NCI-H345 (cell line): ENCODE measurements around the gene LAMTOR2.

Experiments used
- DNase-seq: peaks from one replicate; lab custom pipeline; 2025; lab: John Stamatoyannopoulos, UW

The LAMTOR2 gene

DNA sequence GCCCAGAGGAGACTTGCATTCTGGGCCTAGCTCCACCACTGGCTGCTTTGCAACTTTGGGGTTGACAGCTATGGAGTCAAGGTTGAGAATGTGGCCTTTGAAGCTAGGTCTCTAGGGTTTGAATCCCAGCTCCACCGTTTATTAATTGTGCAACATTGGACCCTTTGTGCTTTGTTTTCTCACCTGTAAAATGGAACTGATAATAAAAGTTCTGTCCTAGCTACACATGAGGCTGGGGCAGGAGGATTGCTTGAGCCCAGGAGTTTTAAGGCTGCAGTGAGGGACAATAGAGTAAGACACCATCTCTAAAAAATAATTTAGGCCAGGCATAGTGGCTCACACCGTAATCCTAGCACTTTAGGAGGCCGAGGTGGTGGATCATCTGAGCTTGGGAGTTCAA lies 44.7 kb downstream of the LAMTOR2 start:
- DNase-seq: no peak

DNA sequence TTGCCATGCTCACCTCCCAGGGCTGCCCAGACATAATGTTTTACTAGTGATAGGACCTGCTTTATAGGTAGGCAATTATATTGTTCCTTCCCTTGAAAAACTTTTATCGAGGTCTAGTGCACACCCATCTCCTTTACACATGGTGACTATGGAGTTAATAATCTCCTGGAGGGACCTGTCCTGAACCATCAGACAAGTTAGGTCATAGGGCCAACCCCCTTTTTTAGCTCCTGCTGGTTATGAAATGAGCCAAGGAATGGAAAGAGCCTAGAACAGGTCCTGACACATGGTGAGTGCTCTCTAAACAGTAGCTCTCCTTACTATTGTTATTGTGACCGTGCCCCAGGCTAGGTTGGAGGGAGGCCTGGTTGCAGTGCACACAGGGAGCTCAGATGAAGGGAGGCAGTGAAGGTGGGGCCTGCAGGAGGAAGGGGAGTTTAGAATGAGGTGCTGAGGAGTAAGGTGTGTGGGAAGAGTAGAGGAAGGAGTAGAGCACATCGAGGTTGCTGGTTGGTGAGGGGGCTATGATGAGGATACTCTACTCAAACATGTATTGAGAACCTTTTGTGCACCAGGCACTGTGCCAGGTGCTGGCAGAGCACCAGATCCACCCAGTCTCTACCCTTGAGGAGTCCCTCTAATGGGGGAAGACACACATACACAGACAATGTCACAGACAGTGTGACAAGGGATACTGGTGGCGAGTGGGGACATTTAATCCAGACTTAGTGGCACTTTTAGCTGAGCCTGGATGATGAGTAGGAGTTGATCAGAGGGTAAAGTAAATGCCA lies 45.8 kb downstream of the LAMTOR2 start:
- DNase-seq: peak; percentile 78

DNA sequence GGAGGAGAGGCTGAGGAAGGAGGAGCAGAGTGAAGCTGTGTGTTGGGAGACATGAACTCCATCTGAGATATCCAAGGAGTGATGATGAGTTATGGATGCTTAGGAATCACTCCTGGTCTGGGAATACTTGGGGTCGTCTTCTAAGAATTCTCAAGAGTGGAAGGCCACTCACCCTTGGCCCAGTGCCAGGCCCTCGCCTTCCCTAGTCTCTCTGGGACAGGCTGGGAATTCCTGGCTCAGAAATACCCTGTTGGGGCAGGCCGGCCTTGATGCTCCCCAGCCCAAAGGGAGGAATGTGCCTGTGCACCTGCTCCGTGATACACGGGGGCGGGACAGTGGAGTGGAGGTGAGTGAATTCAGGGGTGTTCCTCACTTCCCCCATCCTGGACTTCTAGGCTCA lies 47.3 kb downstream of the LAMTOR2 start:
- DNase-seq: no peak

DNA sequence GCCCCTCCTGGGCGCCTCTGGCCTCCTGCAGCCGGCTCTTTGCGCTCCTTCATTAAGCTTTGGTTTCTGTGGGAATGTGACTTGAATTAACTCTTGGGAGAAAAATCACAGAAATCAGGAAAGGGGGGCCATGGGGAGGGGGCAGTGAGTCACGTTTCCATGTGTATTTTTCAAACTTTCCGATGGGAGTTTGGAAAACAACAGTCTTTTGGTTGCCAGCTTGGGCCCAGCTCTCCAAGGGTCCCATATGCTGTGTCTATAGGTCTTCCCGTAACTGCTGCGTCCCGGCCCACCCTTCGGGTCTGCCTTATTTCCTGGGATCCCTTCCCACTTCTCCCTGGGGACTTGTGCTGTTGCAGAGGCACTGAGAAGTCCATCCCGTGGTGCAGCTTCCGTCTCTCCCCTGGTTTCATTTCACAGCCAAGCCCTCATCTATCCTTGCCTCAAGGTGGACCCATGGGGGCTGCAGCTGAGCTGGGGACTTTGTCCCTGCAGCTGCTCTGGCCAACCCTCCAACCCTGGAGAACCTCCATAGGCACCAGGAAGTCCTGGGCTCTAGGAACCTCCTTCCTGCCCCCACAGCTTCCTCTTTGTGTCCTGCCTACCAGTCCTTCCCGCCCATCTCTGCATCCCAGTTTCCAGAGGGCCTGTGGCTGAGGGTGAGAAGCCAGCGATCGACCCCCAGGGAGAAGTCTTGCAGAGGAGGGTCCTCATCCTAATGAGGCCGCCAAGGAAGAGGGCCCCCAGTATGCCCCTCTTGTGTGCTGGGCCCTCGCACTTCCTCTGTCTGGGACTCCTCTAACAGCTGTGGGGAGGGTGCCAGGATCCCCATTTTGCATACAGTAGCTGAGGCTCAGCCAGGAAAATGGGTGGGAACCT lies 48.3 kb downstream of the LAMTOR2 start:
- no peak for DNase-seq

DNA sequence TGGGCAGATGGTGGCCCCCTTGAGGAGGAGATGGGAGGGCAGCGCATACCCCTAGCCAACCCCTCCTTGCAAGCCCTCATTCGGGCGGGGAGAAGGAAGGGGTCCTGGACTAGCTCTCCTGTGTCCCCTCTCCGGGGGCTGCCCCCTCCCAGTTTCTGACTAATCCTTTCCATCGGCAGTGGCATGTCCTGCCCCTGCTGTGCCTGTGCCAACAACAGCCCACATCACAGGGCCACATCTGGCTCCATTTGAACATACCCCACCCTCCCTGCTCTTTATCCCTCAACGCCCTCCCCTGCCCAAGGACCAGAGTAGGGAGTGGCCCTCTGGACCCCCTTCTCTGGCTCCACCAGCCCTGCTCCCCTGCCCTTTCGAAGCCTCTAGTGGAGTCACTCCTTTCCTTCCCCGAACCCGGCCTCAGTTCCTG lies 49.0 kb downstream of the LAMTOR2 start:
- no peak for DNase-seq

DNA sequence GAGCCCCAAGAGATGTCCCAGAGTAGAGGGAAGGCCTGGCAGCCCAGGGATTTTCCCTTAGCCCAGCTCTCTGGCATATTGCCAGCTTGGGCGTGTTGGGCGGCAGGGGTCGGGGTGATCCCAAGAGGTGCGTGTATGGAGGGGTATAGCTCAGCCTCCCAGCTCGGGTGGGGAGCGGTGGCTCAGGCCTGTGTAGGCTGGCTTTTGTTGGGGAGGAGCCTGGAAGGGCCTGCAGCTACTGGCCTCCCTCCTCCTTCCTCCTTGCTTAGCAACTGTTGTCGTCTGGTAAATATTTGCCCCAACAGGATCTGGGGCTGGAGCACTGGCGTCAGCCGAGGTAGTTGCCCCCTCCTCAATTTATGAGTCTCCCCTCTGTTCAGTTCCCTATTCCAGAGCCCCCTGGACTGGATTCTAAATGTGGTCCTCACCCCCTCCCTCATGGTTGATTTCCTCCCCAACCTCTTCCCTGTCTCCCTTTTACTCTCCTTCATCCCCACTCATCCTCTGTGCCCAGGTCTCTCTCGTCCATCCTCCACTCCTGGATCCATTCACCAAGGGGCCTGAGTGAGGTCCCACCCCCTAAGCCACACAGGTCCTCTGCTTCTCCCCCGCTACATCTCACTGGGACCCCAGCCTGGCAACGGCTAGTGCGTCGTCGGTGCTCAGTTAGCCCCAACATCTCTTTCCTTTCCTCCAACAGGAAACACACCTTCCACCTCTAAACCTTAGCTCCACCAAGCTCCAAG lies 49.7 kb downstream of the LAMTOR2 start:
- DNase-seq: peak; percentile 96

DNA sequence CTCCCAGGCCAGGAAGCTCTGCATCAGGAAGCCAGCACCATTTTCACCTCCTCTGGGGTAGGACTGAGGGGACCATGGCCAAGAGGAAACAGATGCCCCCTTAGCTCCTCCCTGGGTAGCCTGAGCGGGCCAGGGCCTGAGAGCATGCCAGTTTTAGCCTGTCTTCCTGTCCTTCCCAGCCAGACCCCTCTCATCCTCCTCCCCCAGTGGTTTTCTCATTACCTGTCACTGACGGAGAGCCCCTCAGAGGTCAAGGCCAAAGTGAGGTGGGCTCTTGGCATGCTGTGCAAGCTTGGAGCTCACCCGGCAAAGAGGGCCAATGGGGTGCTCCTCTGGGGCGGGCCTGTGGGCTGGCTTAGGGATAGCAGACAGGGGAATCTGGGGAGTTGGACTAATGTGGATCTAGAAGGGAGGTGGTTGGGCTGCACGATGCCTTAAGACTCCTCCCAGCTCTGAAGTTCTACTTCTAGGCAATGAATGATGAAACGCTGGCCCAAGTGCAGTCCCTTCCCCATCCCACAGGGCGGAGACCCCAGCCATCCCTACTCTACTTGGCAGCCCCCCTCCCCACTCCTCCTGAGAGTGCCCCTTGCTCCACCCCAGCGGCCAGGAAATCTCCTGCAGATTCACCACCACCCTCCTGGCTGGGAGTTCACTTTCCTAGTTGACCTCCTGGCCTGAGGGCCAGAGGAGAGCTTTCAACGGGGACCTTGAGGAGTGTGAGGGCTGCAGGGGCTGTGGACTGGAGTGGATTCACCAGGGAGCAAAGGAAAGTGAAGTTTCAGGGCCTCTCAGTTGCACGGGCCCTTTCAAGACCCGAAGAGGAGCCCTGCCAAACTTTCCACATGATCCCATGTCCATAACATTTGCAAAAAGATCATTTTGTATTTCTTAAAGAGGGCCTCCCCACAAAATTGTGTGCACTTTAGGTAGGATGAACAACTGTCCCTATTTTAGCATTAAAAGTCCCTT lies 50.6 kb downstream of the LAMTOR2 start:
- DNase-seq: no peak

DNA sequence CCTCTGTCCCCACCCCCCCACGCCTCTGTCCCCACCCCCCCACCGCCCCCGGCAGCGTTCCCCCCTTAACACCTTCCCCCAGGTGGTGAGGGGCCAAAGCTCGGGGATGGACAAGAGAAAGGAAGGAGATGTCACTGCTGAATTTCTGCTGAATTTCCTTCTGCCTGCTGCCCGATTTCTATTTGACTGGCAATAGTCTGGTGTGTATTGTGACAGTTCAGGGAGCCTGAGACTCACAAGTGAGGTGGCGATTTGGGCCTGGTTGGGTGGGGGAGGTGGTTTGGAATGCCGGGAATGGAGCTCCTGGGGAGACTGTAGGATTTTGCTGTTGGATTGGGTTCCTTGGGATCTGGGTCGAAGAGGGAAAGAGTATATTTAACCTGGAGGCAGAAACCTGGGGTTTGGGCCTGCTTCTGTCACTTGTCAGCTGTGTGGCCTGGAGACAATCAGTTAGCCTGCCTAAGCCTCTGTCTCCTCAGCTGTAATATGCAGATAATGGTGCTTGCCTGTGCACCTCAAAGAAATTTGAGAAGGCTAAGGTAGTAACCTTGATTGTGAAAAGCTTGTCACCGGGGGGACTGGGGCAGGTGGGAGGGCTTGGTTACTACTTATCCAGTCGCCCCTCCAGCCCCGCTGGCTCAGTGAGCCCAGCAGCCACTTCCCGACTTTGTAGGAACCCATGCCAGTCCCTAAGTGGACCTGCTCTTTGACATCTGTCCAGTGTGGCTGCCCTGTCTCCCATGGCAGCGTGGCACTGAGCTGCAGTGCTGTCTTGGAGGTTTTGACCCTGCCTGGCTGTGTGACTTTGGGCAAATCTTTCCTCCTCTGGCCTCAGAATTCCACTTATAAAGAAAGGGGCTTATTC lies 52.3 kb downstream of the LAMTOR2 start:
- DNase-seq: no peak

DNA sequence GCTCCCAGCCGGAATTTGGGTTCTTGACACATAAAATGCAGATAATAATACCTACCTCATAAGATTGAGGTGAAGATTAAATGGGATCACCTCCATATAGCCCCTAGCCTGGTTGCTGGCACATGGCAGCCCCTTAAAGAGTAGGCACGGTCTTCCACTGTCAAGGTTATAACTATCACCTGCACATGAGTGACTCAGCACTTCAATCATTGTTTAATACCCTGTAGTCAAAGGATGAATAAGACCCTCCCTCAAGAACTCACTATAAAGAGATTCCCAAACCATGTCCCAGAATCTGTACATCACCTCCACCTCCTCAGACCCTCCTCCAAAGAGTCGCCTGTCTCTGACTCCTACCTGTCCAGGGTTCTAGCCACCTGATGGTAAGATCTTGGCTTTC lies 53.5 kb downstream of the LAMTOR2 start:
- no peak for DNase-seq
